PC-9 (cell line): ENCODE measurements around the gene UQCR11. TPM values are rescaled to one million over a fixed set of nuclear protein-coding genes. Genes with fewer than 3 reads are reported as not detected.
"Not testable (repeated sequence)": the region's sequence is repeated elsewhere in the genome, so short reads cannot be mapped to it uniquely, and the experiment has no call there.

ENCODE experiments used
- BruUV-seq: library from RNA; stranded (reverse); fragments of 400-500 nt; replicated peaks from 2 replicates; lab custom pipeline; 2021; lab: Mats Ljungman, UMichigan
- CTCF ChIA-PET: fragments of 300-600 bp; sonication (Branson Sonifier 250); formaldehyde crosslinking; loops from one replicate; lab custom pipeline; 2022; ENCODE audit warnings: antibody characterized with exemption; lab: Charles Lee
- POLR2A ChIA-PET: fragments of 300-600 bp; sonication (Branson Sonifier 250); formaldehyde crosslinking; loops from one replicate; lab custom pipeline; 2022; ENCODE audit warnings: antibody characterized with exemption; ENCODE audit not compliant: unreplicated experiment; lab: Charles Lee
- DNase-seq, 2 experiments: peaks; one replicate each; pipeline versions ENCODE4 v3.0.0 to v3.0.0-alpha.2; 2015 to 2022; ENCODE audit warnings: mixed read lengths in 1 of 2
- H2AFZ ChIP-seq: fragments of 200-600 bp; sonication (generic); 2 replicates; pipeline ENCODE4 v1.8.1; 2017; ENCODE audit warnings: antibody characterized with exemption
- H3F3A ChIP-seq: fragments of 200-600 bp; sonication (generic); 2 replicates; pipeline ENCODE4 v1.8.1; 2017; ENCODE audit warnings: antibody characterized with exemption, mild to moderate bottlenecking, low read depth; ENCODE audit not compliant: insufficient read depth
- H3K27ac ChIP-seq: fragments of 200-600 bp; sonication (generic); 2 replicates; pipeline ENCODE4 v1.6.1; 2016; ENCODE audit warnings: mixed run types
- H3K27me3 ChIP-seq: fragments of 200-600 bp; sonication (generic); 2 replicates; pipeline ENCODE4 v1.6.1; 2016; ENCODE audit warnings: low read depth, mixed run types; ENCODE audit not compliant: insufficient read depth
- H3K36me3 ChIP-seq: fragments of 200-600 bp; sonication (generic); 2 replicates; pipeline ENCODE4 v1.6.1; 2016; ENCODE audit warnings: low read depth, mixed run types
- H3K4me1 ChIP-seq: fragments of 200-600 bp; sonication (generic); replicated peaks from 2 replicates; pipeline ENCODE4 v1.6.1; 2016; ENCODE audit warnings: mixed run types; ENCODE audit not compliant: insufficient read depth
- H3K4me2 ChIP-seq: fragments of 200-600 bp; sonication (generic); 2 replicates; pipeline ENCODE4 v1.6.1; 2017; ENCODE audit warnings: mixed run types
- H3K4me3 ChIP-seq: fragments of 200-600 bp; sonication (generic); 2 replicates; pipeline ENCODE4 v1.6.1; 2016; ENCODE audit warnings: mixed run types
- H3K79me2 ChIP-seq: fragments of 200-600 bp; sonication (generic); 2 replicates; pipeline ENCODE4 v1.6.1; 2017; ENCODE audit warnings: low read depth, mixed run types
- H3K9me2 ChIP-seq: fragments of 200-600 bp; sonication (generic); 2 replicates; pipeline ENCODE4 v1.8.1; 2017; ENCODE audit warnings: mild to moderate bottlenecking; ENCODE audit not compliant: insufficient read depth
- H3K9me3 ChIP-seq: fragments of 200-600 bp; sonication (generic); 2 replicates; pipeline ENCODE4 v1.8.1; 2016; ENCODE audit warnings: low read depth; ENCODE audit not compliant: insufficient read depth
- H4K20me1 ChIP-seq: fragments of 200-600 bp; sonication (generic); 2 replicates; pipeline ENCODE4 v1.8.1; 2017; ENCODE audit not compliant: insufficient read depth
- EZH2 ChIP-seq: fragments of 200-600 bp; sonication (generic); IDR thresholded peaks from 2 replicates; pipeline ENCODE4 v1.8.0; 2017; ENCODE audit warnings: antibody characterized with exemption, low read depth
- intact Hi-C: fragments of 100-400 bp; cut with micrococcal nuclease; formaldehyde crosslinking; loops from one replicate; pipeline ENCODE4 v1.10.0; 2022; ENCODE audit not compliant: unreplicated experiment
- total RNA-seq: library from RNA; stranded (reverse); gene quantifications from 2 replicates; pipeline ENCODE4 v1.2.3, GENCODE V29; 2021
- TF ChIP-seq, protein P1 (sequence below): fragments of 200-600 bp; sonication (generic); conservative IDR thresholded peaks from 2 replicates; pipeline ENCODE4 v1.6.1; 2017; ENCODE audit warnings: mixed run types, antibody characterized with exemption, mild to moderate bottlenecking, moderate library complexity

UQCR11 gene
- total RNA-seq, 1 experiment from 2014 or later = 196 TPM

DNA sequence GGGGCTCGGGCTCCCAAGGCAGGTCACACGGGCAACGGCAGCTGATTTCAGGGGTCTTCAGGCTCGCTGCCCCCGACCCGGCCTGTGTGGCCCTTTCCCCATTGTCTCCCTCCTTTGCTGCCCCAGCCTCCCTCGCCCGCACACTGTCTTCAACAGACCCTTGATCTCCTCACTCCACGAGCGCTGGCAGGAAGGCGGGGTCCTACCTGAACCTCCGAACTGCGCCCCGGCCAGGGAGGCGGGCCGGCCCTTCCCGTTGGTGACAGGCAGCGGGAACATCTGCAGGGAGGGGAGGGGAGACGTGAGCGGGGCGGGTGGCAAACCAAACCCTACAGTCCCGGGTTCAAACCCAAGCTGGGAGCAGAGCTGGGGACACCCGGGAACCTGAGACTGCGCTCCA lies 40.9 kb upstream of the UQCR11 start:
- H3K27me3 ChIP-seq = no peaks in the 10 kb centered on the region
- H3K36me3 ChIP-seq = no peaks in the 10 kb centered on the region
- H3K4me2 ChIP-seq = no peak overlapping the region
- H3K4me1 ChIP-seq = peaks cover 6% of the 10 kb centered on the region; the same call in 1 of the 2 replicates
- no peak overlapping the region for H3K4me3 ChIP-seq
- H3K27ac ChIP-seq = no peak overlapping the region
- H3K79me2 ChIP-seq = peaks cover 15% of the 10 kb centered on the region
- ChIA-PET CTCF (no interaction called here), POLR2A (no interaction called here)
- H3F3A ChIP-seq = no peaks in the 10 kb centered on the region
- no peaks in the 10 kb centered on the region for H3K9me3 ChIP-seq
- no peaks in the 10 kb centered on the region for H3K9me2 ChIP-seq
- intact Hi-C loops = no loop called here
- DNase-seq = no peak
- no peak overlapping the region for H2AFZ ChIP-seq
- no peaks in the 10 kb centered on the region for H4K20me1 ChIP-seq
- no peak for TF ChIP-seq EZH2
- TF ChIP-seq, protein P1, sequence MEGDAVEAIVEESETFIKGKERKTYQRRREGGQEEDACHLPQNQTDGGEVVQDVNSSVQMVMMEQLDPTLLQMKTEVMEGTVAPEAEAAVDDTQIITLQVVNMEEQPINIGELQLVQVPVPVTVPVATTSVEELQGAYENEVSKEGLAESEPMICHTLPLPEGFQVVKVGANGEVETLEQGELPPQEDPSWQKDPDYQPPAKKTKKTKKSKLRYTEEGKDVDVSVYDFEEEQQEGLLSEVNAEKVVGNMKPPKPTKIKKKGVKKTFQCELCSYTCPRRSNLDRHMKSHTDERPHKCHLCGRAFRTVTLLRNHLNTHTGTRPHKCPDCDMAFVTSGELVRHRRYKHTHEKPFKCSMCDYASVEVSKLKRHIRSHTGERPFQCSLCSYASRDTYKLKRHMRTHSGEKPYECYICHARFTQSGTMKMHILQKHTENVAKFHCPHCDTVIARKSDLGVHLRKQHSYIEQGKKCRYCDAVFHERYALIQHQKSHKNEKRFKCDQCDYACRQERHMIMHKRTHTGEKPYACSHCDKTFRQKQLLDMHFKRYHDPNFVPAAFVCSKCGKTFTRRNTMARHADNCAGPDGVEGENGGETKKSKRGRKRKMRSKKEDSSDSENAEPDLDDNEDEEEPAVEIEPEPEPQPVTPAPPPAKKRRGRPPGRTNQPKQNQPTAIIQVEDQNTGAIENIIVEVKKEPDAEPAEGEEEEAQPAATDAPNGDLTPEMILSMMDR = no peak
- BruUV-seq = no TSS peak

DNA sequence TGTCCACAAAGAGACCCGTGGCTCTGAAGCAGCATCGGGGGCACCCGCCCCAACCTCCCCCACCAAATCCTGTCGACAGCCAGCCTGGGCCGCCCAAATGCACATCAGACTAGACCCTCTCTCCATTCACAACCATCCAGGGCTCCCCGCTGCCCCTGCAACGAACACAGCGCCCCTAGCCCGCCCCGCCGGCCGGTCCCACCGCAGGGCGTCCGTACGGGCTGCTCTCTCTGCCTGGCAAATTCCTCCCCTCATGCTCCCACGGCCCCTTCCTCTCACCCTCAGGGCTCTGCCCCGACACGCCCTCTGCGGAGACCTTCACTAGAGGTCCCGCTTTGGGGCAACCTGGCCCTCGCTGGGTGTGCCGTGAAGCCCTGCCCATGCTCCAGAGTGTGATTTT lies 40.0 kb upstream of the UQCR11 start:
- TF ChIP-seq EZH2 = no peak
- TF ChIP-seq, protein P1 = no peak
- H3K27me3 ChIP-seq = no peaks in the 10 kb centered on the region
- no peaks in the 10 kb centered on the region for H3K4me1 ChIP-seq
- no peaks in the 10 kb centered on the region for H3K9me3 ChIP-seq
- ChIA-PET CTCF (no interaction called here), POLR2A (no interaction called here)
- no peak overlapping the region for H3K4me3 ChIP-seq
- intact Hi-C loops = no loop called here
- no TSS peak for BruUV-seq
- H3K27ac ChIP-seq = no peak overlapping the region
- no peaks in the 10 kb centered on the region for H3K9me2 ChIP-seq
- H4K20me1 ChIP-seq = no peaks in the 10 kb centered on the region
- H3K4me2 ChIP-seq = no peak overlapping the region
- H2AFZ ChIP-seq = no peak overlapping the region
- DNase-seq = no peak
- H3K36me3 ChIP-seq = no peaks in the 10 kb centered on the region
- H3K79me2 ChIP-seq = peaks cover 6% of the 10 kb centered on the region; the same call in 1 of the 2 replicates
- no peaks in the 10 kb centered on the region for H3F3A ChIP-seq

DNA sequence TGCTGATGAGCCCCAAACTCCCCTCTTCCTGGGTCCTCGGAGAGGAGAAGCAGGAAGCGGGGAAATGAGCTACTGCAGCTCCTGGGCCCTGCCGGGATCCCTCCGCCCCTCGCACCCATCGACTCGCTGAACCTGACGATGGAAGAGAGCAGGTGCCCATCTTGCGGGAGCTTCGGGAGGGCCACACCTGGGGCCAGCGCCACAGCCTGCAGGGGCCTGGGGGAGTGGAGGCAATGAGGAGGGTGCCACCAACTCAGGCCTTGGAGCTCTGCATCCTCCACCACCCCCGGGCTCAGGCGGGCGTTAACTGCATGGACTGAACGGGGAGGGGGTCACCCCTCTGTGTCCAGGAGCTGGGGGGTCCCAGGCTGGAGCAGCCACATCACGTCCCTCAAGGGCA lies 38.8 kb upstream of the UQCR11 start:
- H3K9me2 ChIP-seq = no peaks in the 10 kb centered on the region
- H3K4me1 ChIP-seq = no peaks in the 10 kb centered on the region
- no peaks in the 10 kb centered on the region for H3F3A ChIP-seq
- intact Hi-C loops = no loop called here
- CTCF ChIA-PET = interaction anchor here (0.6 kb wide), 1 partner anchor 112 kb away, joined by 3 read pairs; no protein-coding TSS in a partner anchor
- H3K9me3 ChIP-seq = no peaks in the 10 kb centered on the region
- no peaks in the 10 kb centered on the region for H3K79me2 ChIP-seq
- POLR2A ChIA-PET = interaction anchor here (0.6 to 1.1 kb wide), 2 partner anchors 51 to 57 kb away, joined by 3 read pairs; no protein-coding TSS in a partner anchor
- no peaks in the 10 kb centered on the region for H3K36me3 ChIP-seq
- DNase-seq = peak in 1 of 2 experiments; percentile 15
- no peaks in the 10 kb centered on the region for H4K20me1 ChIP-seq
- H3K4me2 ChIP-seq = no peak overlapping the region
- no peak overlapping the region for H3K4me3 ChIP-seq
- no peaks in the 10 kb centered on the region for H3K27me3 ChIP-seq
- H2AFZ ChIP-seq = no peak overlapping the region
- no peak for TF ChIP-seq EZH2
- TF ChIP-seq, protein P1 = no peak
- no peak overlapping the region for H3K27ac ChIP-seq
- BruUV-seq = no TSS peak

DNA sequence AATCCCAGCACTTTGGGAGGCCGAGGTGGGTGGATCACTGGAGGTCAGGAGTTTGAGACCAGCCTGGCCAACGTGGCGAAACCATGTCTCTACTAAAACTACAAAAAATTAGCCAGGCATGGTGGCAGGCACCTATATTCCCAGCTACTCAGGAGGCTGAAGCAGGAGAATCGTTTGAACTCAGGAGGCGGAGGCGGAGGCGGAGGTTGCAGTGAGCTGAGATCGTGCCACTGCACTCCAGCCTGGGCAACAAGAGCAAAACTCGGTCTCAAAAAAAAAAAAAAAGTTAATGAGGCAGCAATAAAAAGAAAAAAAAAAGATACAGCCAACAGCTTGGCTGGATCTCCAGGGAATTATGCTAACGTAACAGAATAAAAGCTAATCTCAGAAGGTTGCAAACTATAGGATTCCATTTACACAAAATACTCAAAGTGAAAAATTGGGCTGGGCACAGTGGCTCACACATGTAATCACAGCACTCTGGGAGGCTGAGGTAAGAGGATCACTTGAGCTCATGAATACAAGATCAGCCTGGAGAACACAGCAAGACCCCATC lies 35.7 kb upstream of the UQCR11 start:
- intact Hi-C loops, H3K79me2 ChIP-seq: not testable (repeated sequence)

More for the DNA sequence above, 35.7 kb upstream of the UQCR11 start:
- H3K27ac ChIP-seq, H3K4me3 ChIP-seq, H3K4me2 ChIP-seq, H3K36me3 ChIP-seq, H3K4me1 ChIP-seq, BruUV-seq, H3K9me2 ChIP-seq, H3K9me3 ChIP-seq, DNase-seq, H3F3A ChIP-seq, H4K20me1 ChIP-seq, H3K27me3 ChIP-seq, H2AFZ ChIP-seq, POLR2A ChIA-PET: not testable (repeated sequence)
- CTCF ChIA-PET = interaction anchor here (0.6 to 0.7 kb wide), 2 partner anchors 37 to 95 kb away, joined by 3 to 5 read pairs; no protein-coding TSS in a partner anchor
